Gastrocnemius medialis (tissue), 4 donors: ENCODE data around the gene RNF151. TPM values are rescaled to one million over a fixed set of nuclear protein-coding genes. Genes with fewer than 3 reads are reported as not detected.
"Not testable (repeated sequence)": the region's sequence is repeated elsewhere in the genome, so short reads cannot be mapped to it uniquely, and the experiment has no call there.

Source experiments
- ATAC-seq, 2 donors: fragments of 150-250 bp; one replicate each; pipeline ENCODE4 v1.9.1; 2016
- DNase-seq, 2 donors: peaks; one replicate each; pipeline ENCODE4 v3.0.0-alpha.2; 2019
- H3K27ac ChIP-seq, 4 donors: fragments of 200-600 bp; sonication (generic); 1 replicate in 1 of 4; 2 replicates in 3 of 4; pipeline ENCODE4 v1.5.1; 2016 to 2018; ENCODE audit warnings: mild to moderate bottlenecking in 2 of 4, moderate library complexity in 1 of 4
- H3K27me3 ChIP-seq, 3 donors: fragments of 200-600 bp; sonication (generic) in 2 of 3; 1 replicate in 1 of 3; 2 replicates in 2 of 3; pipeline versions ENCODE4 v1.5.1 to v1.6.0; 2016 to 2019; ENCODE audit warnings: mild to moderate bottlenecking in 1 of 3, moderate library complexity in 1 of 3
- H3K36me3 ChIP-seq, 2 donors: fragments of 200-600 bp; sonication (generic) in 1 of 2; one replicate each; pipeline ENCODE4 v1.5.1; 2017 to 2018
- H3K4me1 ChIP-seq, 2 donors: fragments of 200-600 bp; sonication (generic) in 1 of 2; one replicate each; pipeline ENCODE4 v1.5.1; 2016 to 2017; ENCODE audit warnings: mild to moderate bottlenecking in 2 of 2
- H3K4me3 ChIP-seq, 4 donors: fragments of 200-600 bp; sonication (generic) in 3 of 4; 1 replicate in 1 of 4; 2 replicates in 3 of 4; pipeline ENCODE4 v1.5.1; 2016 to 2019; ENCODE audit warnings: mild to moderate bottlenecking in 2 of 4
- H3K9me3 ChIP-seq, 3 donors: fragments of 200-600 bp; sonication (generic) in 2 of 3; 1 replicate in 1 of 3; 2 replicates in 2 of 3; pipeline ENCODE4 v1.5.1; 2016 to 2019
- CTCF ChIP-seq, 5 experiments: fragments of 450-650 bp in 3 of 5; fragments of 200-600 bp in 2 of 5; sonication (generic) in 2 of 5; IDR thresholded peaks in 4 of 5; conservative IDR thresholded peaks in 1 of 5; 1 replicate in 4 of 5; 2 replicates in 1 of 5; pipeline ENCODE4 v1.5.1; 2016 to 2019; ENCODE audit warnings: antibody characterized with exemption in 5 of 5, mild to moderate bottlenecking in 3 of 5, moderate library complexity in 3 of 5
- POLR2A ChIP-seq, 2 donors: fragments of 450-650 bp; IDR thresholded peaks; one replicate each; pipeline ENCODE4 v1.6.1; 2017; ENCODE audit warnings: antibody characterized with exemption in 2 of 2, mild to moderate bottlenecking in 2 of 2, moderate library complexity in 2 of 2
- in situ Hi-C, 4 donors: fragments of 200-750 bp; cut with MboI; loops; one replicate each; pipeline versions ENCODE4 v1.15.0 to v1.8.0; 2017; ENCODE audit warnings: low sequenced_read_pairs in 4 of 4
- intact Hi-C: fragments of 100-400 bp; cut with DNase I; formaldehyde crosslinking; loops from one replicate; pipeline ENCODE4 v1.15.1; 2023; ENCODE audit warnings: low total_unique reads
- total RNA-seq, 4 donors: library from RNA; depleted of rRNA; stranded (reverse); fragments of >200 nt; gene quantifications; one replicate each; pipeline versions ENCODE4 v1.1.0 to v1.2.3, GENCODE V29; 2016

The RNF151 gene
- total RNA-seq, 4 donors from 2014 or later, result not detected

GRCh38 chr16:1919327-1919998 lies 47.2 kb upstream of the RNF151 start:
- DNase-seq (no peak), ATAC-seq (no peak)
- H3K36me3 ChIP-seq, result no peaks in the 10 kb centered on the region
- H3K4me3 ChIP-seq, result no peak overlapping the region
- no peaks in the 10 kb centered on the region for H3K9me3 ChIP-seq
- H3K27ac ChIP-seq, result no peak overlapping the region
- intact Hi-C loops, result no loop called here
- TF ChIP-seq CTCF (IDR thresholded peaks at IDR 0.05 in 4 of 5, conservative IDR thresholded peaks at IDR 0.05 in 1 of 5), result no peak
- no peak for TF ChIP-seq POLR2A (IDR thresholded peaks at IDR 0.05)
- H3K27me3 ChIP-seq, result peaks cover 75 to 80% (median 77%) of the 10 kb centered on the region in 3 donors
- in situ Hi-C loops, result no loop called here
- H3K4me1 ChIP-seq, result no peaks in the 10 kb centered on the region

GRCh38 chr16:1920122-1920521 lies 46.5 kb upstream of the RNF151 start:
- peaks cover 70 to 78% (median 73%) of the 10 kb centered on the region in 3 donors for H3K27me3 ChIP-seq
- H3K27ac ChIP-seq, ATAC-seq, H3K4me3 ChIP-seq, H3K36me3 ChIP-seq, H3K9me3 ChIP-seq, H3K4me1 ChIP-seq, DNase-seq, intact Hi-C loops, in situ Hi-C loops: not testable (repeated sequence)

- Histone ChIP-seq H3K4me1 (no peaks in the 10 kb centered on the region), H3K36me3 (no peaks in the 10 kb centered on the region), H3K27ac (no peak overlapping the region), H3K9me3 (no peaks in the 10 kb centered on the region), H3K4me3 (no peak overlapping the region), H3K27me3 (peaks cover 69 to 73% (median 70%) of the 10 kb centered on the region in 3 donors)
- in situ Hi-C loops (no loop called here), intact Hi-C loops (no loop called here)
- TF ChIP-seq CTCF (IDR thresholded peaks at IDR 0.05 in 4 of 5, conservative IDR thresholded peaks at IDR 0.05 in 1 of 5), result no peak
- TF ChIP-seq POLR2A (IDR thresholded peaks at IDR 0.05), result no peak
- no peak for DNase-seq
- ATAC-seq, result no peak
Observed at GRCh38 chr16:1920727-1921171, 45.9 kb upstream of the RNF151 start.

- in situ Hi-C loops (no loop called here), intact Hi-C loops (no loop called here)
- TF ChIP-seq POLR2A (IDR thresholded peaks at IDR 0.05) (no peak), CTCF (IDR thresholded peaks at IDR 0.05 in 4 of 5, conservative IDR thresholded peaks at IDR 0.05 in 1 of 5) (no peak)
- Histone ChIP-seq H3K4me1 (no peaks in the 10 kb centered on the region), H3K9me3 (no peaks in the 10 kb centered on the region), H3K4me3 (no peak overlapping the region), H3K27me3 (peaks cover 54 to 58% (median 57%) of the 10 kb centered on the region in 3 donors), H3K27ac (no peak overlapping the region), H3K36me3 (no peaks in the 10 kb centered on the region)
- DNase-seq (no peak), ATAC-seq (no peak)
Observed at GRCh38 chr16:1922357-1922756, 44.3 kb upstream of the RNF151 start.

- no peak for ATAC-seq
- no peak overlapping the region for H3K27ac ChIP-seq
- in situ Hi-C loops (no loop called here), intact Hi-C loops (no loop called here)
- H3K9me3 ChIP-seq, result no peaks in the 10 kb centered on the region
- DNase-seq, result no peak
- H3K36me3 ChIP-seq, result no peaks in the 10 kb centered on the region
- no peak overlapping the region for H3K4me3 ChIP-seq
- H3K4me1 ChIP-seq, result no peaks in the 10 kb centered on the region
- peaks cover 48 to 54% (median 52%) of the 10 kb centered on the region in 3 donors for H3K27me3 ChIP-seq
- no peak for TF ChIP-seq POLR2A (IDR thresholded peaks at IDR 0.05)
- TF ChIP-seq CTCF (IDR thresholded peaks at IDR 0.05 in 4 of 5, conservative IDR thresholded peaks at IDR 0.05 in 1 of 5), result peak in 2 of 5 experiments; percentile 22 to 36
Observed at GRCh38 chr16:1923299-1924034, 43.2 kb upstream of the RNF151 start.
